ENCODE results near the gene FBXO15. TPM values are rescaled to one million over a fixed set of nuclear protein-coding genes. Genes with fewer than 3 reads are reported as not detected.

FBXO15 gene
- total RNA-seq, 1 donor from 2014 or later: 0.76 TPM

DNA sequence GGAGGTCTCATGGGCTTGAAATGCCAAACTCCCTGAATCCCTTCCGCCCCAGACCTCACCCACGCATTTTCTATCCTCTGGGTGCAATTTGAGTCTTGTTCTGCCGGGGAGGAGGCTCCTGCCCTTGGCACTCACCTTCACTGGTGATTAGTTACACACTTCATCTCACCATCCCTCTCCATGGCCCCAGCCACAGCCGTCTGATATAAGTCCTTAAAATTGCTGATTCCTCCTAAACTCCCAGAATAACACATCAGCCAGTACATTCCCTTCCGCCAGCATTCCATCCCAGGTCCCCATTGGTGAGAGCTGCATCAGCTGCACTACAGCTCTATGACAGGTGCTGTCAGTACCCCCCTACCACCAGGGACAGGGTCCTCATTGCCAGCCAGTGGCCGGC, 4.6 kb upstream of the FBXO15 start:
- TF ChIP-seq, protein P1, sequence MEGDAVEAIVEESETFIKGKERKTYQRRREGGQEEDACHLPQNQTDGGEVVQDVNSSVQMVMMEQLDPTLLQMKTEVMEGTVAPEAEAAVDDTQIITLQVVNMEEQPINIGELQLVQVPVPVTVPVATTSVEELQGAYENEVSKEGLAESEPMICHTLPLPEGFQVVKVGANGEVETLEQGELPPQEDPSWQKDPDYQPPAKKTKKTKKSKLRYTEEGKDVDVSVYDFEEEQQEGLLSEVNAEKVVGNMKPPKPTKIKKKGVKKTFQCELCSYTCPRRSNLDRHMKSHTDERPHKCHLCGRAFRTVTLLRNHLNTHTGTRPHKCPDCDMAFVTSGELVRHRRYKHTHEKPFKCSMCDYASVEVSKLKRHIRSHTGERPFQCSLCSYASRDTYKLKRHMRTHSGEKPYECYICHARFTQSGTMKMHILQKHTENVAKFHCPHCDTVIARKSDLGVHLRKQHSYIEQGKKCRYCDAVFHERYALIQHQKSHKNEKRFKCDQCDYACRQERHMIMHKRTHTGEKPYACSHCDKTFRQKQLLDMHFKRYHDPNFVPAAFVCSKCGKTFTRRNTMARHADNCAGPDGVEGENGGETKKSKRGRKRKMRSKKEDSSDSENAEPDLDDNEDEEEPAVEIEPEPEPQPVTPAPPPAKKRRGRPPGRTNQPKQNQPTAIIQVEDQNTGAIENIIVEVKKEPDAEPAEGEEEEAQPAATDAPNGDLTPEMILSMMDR (IDR thresholded peaks at IDR 0.05; ENCODE audit: partially characterized antibody, unreplicated experiment): no peak
- Mint-ChIP-seq H3K9me3 (ENCODE audit: unreplicated experiment) (peaks cover 2% of the 10 kb centered on the region), H3K27me3 (ENCODE audit: unreplicated experiment) (peaks cover 4% of the 10 kb centered on the region), H3K36me3 (ENCODE audit: unreplicated experiment) (no peaks in the 10 kb centered on the region), H3K4me3 (ENCODE audit: unreplicated experiment) (no peak overlapping the region), H3K4me1 (ENCODE audit: low read depth, unreplicated experiment) (peaks cover 8% of the 10 kb centered on the region), H3K27ac (ENCODE audit: unreplicated experiment) (no peak overlapping the region)
- DNase-seq: no peak

DNA sequence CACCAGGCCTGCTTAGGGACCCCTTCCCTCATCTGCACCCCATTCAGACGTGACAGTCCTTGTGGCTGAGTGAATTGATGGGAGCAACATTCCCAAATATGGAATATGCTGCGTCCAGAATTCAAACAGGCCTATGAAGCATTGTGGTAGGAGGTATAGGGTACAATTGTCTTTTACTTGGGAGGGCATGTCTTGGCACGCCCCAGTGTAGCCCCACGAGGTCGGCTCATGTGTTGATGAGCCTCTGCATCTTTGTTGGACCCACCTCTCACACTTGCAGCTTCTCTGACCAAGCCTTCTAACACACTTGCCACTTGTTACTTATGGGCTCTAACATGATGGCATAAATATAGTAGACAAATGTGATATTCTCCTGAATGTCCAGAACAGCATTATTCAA, 2.2 kb upstream of the FBXO15 start:
- Mint-ChIP-seq H3K4me1 (ENCODE audit: low read depth, unreplicated experiment) (peaks cover 11% of the 10 kb centered on the region), H3K9me3 (ENCODE audit: unreplicated experiment) (peaks cover 4% of the 10 kb centered on the region), H3K27me3 (ENCODE audit: unreplicated experiment) (peaks cover 7% of the 10 kb centered on the region), H3K4me3 (ENCODE audit: unreplicated experiment) (peak overlapping the region; percentile 95), H3K27ac (ENCODE audit: unreplicated experiment) (no peak overlapping the region), H3K36me3 (ENCODE audit: unreplicated experiment) (no peaks in the 10 kb centered on the region)
- TF ChIP-seq, protein P1 (IDR thresholded peaks at IDR 0.05; ENCODE audit: partially characterized antibody, unreplicated experiment): no peak
- no peak for DNase-seq

DNA sequence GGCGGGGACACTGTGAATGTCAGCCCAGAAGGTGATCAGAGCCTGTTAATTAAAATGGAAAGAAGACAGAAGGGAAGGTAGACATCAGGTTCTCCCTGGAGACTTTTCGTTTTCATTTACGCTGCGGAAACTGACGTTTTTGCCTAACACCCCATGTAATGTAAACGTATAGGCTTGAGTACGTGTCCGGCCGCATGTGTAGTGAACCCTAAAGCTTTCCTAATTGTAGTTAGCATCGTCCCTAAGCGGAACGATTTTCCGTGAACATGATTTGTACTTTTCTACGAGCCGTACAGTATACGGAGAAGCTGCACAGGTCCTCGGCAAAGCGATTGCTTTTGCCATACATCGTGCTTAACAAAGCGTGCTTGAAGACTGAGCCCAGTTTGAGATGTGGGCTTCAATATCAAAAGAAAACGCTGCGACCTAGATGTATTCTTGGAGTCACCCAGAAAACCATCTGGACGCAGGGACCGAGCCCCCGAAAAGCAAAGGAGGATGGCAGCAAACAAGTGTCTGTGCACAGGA, 973 bp upstream of the FBXO15 start:
- peaks cover 11% of the 10 kb centered on the region for H3K4me1 Mint-ChIP-seq (ENCODE audit: low read depth, unreplicated experiment)
- H3K4me3 Mint-ChIP-seq (ENCODE audit: unreplicated experiment): peak overlapping the region; percentile 95
- no peaks in the 10 kb centered on the region for H3K36me3 Mint-ChIP-seq (ENCODE audit: unreplicated experiment)
- H3K27ac Mint-ChIP-seq (ENCODE audit: unreplicated experiment): peak overlapping the region; percentile 84
- TF ChIP-seq, protein P1 (IDR thresholded peaks at IDR 0.05; ENCODE audit: partially characterized antibody, unreplicated experiment): no peak
- H3K9me3 Mint-ChIP-seq (ENCODE audit: unreplicated experiment): peaks cover 4% of the 10 kb centered on the region
- H3K27me3 Mint-ChIP-seq (ENCODE audit: unreplicated experiment): peaks cover 7% of the 10 kb centered on the region
- DNase-seq: no peak

DNA sequence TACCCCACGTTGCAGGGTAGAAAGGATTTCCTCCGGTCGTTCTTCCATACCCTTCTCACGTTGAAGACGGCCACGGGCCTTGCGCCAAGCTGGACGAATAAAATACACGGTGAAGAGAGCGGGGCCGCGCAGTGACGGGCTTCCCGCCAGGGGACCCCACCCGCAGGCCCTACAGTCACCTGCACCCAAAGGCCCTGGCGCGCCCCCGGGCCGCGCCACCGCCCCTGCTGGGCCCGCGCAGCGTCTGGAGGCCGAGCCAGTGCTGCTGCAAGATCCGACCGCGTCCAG, 199 bp downstream of the FBXO15 start:
- Mint-ChIP-seq H3K36me3 (ENCODE audit: unreplicated experiment) (no peaks in the 10 kb centered on the region), H3K4me1 (ENCODE audit: low read depth, unreplicated experiment) (peaks cover 11% of the 10 kb centered on the region), H3K4me3 (ENCODE audit: unreplicated experiment) (peak overlapping the region; percentile 95), H3K27ac (ENCODE audit: unreplicated experiment) (peak overlapping the region; percentile 84), H3K27me3 (ENCODE audit: unreplicated experiment) (peaks cover 7% of the 10 kb centered on the region), H3K9me3 (ENCODE audit: unreplicated experiment) (peaks cover 4% of the 10 kb centered on the region)
- TF ChIP-seq, protein P1 (IDR thresholded peaks at IDR 0.05; ENCODE audit: partially characterized antibody, unreplicated experiment): no peak
- DNase-seq: no peak

DNA sequence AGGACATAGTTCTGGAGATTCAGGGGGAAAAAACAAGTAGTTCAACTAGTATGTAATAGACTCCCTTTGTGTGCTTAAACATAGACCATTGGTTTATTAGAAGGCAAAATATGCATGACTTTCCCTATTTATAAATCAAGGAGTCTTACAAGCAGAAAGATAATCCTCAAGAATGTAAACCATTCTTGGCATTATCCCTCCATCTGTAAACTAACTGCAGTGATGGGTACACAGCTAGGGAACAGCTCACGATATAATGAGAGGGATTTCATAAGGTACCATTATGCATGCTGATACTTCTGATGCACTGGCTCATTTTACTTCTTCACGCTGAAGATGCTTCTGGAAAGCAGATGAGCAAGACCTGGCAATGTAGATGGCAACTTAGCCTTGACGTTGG, 878 bp downstream of the FBXO15 start:
- H3K9me3 Mint-ChIP-seq (ENCODE audit: unreplicated experiment): peaks cover 4% of the 10 kb centered on the region
- H3K4me3 Mint-ChIP-seq (ENCODE audit: unreplicated experiment): peak overlapping the region; percentile 95
- H3K36me3 Mint-ChIP-seq (ENCODE audit: unreplicated experiment): no peaks in the 10 kb centered on the region
- no peak for DNase-seq
- H3K27ac Mint-ChIP-seq (ENCODE audit: unreplicated experiment): no peak overlapping the region
- H3K27me3 Mint-ChIP-seq (ENCODE audit: unreplicated experiment): peaks cover 7% of the 10 kb centered on the region
- TF ChIP-seq, protein P1 (IDR thresholded peaks at IDR 0.05; ENCODE audit: partially characterized antibody, unreplicated experiment): no peak
- H3K4me1 Mint-ChIP-seq (ENCODE audit: low read depth, unreplicated experiment): peaks cover 10% of the 10 kb centered on the region

All from glutamatergic neuron (in vitro differentiated cells).